Kasumi-1 (cell line): ENCODE data around the gene WDR44.
A peak's percentile ranks its signal among the peaks of the same experiment; 100 is the strongest.
"Not testable (repeated sequence)": the region's sequence is repeated elsewhere in the genome, so short reads cannot be mapped to it uniquely, and the experiment has no call there.

Experiments used
- DNase-seq, 2 experiments: peaks; one replicate each; lab custom pipeline; 2025; lab: John Stamatoyannopoulos, UW

WDR44 gene

DNA sequence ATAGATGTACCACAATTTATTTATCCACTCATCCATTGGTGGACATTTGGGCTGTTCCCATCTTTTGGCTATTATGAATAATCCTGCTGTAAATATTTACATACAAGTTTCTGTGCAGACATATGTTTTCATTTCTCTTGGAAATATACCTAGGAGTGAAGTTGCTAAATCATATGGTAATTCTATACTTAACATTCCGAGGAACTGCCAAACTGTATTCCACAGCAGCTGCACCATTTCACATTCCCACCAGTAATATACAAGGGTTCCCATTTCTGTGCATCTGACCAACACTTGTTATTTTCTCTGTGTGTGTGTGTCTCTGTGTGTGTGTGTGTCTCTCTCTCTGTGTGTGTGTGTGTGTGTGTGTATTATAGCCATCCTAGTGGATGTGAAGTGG lies 134.3 kb downstream of the WDR44 start:
- no peak for DNase-seq

DNA sequence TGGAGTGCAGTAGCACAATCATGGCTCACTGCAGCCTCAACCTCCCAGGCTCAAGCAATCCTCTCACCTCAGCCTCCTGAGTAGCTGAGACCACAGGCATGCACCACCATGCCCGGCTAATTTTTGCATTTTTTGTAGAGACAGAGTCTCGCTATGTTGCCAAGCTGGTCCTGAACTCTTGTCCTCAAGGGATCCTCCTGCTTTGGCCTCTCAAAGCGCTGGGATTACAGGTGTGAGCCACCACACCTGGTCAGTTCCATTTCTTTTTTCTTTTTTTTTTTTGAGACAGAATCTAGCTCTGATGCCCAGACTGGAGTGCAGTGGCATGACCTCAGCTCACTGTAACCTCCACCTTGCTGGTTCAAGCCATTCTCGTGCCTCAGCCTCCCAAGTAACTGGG lies 136.5 kb downstream of the WDR44 start:
- not testable (repeated sequence) for DNase-seq

DNA sequence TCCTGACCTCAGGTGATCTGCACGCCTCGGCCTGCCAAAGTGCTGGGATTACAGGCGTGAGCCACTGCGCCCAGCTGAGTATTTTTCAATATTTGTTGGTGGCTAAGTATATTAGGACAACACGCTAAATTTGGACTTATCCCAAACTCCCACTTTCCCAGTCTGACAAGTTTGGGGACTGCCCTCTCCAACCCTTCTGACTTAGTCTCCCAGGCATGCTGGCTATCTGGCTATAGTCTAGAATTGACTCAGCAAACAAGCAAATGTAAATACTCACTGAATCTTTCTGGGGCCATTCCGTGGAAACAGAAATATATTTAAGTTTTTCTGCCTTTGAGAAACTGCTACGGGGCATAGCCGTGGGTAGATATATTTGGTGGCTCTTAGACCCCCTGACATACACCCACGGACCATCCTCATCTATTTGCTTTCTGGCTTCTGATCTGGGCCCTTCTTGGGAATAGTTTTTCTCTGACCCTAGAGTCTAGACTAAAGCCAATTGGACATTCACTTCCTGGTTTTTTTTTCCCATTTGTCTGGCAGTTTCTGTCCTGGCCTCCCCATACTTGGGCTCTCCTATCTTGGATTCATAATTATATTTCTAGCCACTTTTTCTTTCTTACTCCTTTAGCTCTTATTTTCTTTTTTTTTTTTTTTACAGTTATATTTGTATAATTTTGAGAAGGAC lies 138.5 kb downstream of the WDR44 start:
- no peak for DNase-seq

DNA sequence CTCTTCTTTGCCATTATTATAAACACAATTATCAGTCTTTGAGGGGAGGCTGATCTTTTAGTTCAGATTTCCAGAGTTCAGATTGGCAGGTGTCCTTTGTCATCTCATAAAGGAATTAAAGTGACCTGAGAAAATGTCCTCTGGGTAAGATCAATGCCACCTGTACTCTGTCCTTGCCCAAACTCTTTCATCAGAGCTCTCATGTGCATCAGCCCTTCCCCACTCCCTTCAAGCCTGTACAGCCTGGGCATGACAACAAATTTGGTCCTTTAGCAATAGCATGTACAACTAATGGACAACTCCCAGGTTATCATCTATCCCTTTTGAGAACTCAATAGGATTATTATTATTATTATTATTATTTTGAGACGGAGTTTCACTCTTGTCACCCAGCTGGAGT lies 140.8 kb downstream of the WDR44 start:
- not testable (repeated sequence) for DNase-seq

DNA sequence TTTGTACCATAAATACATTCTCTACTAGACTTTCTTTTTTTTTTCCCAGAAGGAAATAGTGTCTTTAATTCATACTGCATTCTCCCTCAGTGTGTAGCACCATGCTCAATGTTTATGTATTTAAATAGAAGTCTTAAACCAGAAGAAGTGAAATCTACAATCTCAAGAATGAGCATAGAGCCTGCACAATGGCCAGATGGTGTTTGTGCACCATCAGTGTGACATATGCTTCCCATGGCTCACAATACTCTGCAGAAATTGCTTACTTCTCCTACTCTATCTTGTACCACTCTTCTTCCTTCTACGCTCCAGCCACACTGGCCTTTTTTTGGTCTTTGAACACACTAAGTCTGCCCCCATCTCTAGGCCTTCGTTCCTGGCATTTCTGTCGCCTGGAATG lies 147.1 kb downstream of the WDR44 start:
- DNase-seq, result no peak

DNA sequence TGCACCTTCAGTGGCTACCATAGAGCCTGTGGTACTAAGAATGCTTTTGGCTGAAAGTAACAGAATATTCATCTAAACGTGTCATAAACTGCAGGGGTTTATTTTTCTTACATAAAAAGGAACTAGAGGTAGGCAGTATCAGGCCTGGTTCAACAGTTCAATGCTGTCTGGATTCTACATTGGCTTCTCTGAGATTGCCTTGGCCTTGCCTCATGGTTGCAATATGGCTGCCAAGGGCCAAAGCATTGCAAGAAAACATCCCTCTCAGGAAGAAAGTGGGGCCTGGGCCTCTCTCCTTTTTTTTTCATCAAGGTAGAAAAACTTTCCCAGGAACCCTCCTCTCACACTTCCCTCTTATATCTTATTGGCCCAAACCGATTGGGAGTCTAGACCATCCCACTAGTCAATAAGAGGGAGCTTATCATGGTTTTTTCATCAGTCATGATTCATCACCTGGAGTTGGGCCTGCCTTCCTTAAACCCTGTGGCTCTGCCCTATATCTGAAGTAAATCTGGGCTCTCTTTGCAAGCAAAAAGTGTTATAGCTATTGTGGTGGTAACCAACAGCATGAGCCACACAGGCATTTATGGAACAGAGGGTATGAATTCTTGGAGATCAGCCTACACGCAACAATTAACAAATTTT lies 147.9 kb downstream of the WDR44 start:
- no peak for DNase-seq

DNA sequence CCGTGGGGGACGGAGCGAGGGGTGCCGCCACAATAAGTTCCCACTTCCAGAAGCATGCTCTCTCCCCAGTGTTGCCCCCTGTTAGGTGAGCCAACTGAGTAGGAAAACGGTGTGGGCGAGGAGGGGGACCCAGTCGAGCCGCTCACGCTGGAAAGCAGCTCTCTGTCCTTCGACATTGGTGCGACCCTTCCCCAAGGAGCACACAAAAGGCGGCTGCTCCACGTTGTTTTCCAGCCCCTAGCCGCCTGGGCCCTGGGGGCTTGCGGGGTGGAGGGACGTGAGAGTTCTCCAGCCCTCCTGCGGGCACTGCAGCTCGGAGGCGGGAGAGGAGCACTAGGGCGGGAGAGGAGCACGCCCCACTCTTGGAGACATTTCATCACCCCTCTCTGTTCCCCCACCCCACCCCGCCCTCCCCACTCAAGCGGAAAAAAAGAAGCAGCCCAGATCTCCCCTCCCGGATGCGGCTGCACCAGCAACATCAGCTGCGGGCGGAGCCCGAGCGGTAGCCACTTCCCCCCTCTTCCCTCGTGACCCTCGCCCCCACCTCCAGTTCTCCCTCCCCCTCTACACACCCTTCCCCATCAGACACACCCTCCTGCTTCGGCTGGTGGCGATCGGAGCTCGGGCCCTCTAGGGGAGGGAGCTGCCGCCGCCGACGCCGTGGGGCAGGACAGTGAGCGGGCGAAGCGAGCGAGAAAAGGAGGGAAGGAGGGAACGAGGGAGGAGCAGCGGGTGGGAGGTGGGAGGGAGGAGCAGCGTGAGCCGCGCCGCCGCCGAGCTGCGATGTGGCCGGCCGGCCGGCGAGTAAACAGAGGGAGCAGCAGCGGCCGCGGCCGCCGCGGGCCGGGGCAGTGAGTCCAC lies 149.4 kb downstream of the WDR44 start, which contains the start of gene DOCK11:
TSS of gene DOCK11 (plus strand) at position 755 of the 861 bp plus-strand sequence. CDS start 157 bp downstream, outside the sequence.
- peak; percentile 77 to 89 for DNase-seq

DNA sequence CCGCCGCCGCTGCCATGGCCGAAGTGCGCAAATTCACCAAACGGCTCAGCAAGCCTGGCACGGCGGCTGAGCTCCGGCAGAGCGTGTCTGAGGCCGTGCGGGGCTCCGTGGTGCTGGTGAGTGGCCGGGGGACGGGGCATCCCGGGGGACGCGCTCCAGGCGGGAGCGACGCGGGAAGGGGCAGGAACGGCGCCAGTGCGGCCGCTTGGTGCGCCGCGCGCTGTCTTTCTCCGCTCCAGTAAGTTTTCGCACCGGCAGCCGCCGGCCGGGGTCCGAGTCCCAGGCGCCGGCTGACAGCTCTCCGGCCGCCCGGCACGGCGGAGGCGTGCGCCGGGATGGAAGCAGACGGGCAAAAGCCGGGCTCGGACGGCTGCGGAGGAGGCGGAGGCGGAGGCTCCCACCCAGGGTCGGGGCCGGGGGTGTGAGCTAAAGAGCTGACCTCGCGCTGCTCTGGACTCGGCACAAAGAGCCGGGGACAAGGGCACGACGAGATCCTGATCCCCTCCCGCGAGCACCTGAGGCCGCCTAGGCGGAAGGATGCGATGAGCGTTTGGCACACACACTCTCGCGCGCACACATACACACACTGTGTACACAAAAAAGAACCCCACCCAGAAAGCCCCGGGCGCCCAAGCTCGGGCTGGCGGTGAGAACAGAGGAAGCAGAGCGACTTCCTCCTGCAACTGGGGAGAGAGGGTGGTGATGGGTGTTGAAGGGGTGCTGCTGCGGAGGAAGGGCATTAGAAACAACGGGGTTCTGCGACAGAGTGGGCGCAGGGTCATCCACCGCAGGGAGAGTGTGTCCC lies 150.3 kb downstream of the WDR44 start:
- DNase-seq, result peak; percentile 59 to 64

DNA sequence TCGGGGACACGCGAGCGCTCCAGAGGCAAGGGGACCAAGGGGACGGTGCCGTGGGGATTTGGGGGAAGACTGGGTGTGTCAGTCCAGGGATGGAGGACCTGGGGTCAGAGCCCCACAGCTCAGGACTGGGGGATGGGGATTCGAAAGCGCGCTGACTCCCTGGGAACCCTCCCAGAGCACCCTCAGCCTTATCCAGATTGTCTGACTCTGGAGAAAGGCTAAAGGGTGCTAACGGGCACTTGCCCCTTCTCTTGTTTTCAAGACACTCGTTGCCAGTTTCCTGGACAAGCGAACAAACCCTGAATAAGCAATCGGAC lies 150.8 kb downstream of the WDR44 start:
- peak in 1 of 2 experiments; percentile 45 for DNase-seq

DNA sequence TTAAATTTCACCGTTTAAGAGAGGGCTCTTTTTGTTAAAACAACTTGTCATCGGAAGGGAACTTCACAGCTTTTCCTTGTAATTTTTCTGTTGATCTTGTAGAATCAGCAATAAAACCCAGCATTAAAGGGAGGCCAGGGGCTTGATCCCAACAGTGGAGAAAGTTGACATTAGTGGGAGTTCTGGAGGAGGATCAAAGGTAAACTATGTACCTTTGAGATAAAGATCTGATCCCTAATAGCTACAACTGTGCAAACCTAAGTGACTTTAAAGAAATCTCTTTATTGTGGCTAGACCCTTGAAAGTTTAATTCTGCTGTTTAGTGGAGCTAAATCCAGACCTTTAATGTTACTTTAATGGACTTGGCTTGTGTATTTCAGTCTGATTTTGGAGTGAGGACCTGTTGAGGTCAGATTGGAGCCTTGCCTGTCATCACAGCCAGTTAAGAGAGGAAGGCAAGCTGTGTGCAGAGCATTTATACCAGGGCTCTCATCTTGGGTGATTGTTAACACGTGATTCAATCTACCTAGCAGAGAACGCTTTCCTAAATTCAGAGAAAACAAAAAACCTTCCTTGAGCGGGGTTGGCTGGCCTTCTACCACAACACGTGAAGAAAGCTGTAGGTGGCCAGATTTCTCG lies 151.4 kb downstream of the WDR44 start:
- DNase-seq, result peak in 1 of 2 experiments; percentile 22

DNA sequence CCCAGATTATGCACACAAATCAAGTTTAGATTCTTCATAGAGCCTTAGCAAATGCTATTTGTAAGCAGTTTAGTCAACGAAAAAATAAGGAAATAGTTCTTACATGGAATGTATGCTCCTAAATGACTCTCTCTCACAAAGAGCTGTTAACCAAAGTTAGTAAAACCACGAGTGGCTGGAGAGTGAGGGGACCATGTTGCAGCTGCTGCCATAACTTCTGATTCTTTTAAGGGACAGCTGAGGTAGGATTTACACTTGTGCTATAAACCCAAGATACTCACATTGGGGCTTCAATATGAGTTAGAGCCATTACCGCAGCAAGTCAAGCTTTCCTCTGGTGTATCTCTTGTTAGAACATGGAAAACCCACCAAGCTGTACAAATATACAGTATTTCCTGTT lies 152.4 kb downstream of the WDR44 start:
- DNase-seq, result no peak

DNA sequence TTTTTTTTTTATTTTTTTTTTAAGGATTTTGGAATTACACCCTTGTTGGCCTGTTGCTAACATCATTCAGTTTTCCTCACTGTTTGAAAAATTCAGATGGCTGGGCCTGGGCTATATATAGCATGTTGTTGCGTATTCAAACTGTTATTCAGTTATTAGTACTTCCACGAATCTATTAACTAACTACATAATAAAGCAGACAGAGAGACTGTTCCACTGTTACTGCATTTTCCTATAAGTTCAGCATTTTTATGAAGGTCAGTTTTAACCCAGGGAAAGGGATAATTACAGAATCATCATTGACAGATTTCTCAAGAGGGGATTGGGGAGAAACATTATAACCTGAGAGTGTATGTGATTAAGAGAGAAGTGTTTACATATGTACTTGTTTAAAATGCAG lies 152.8 kb downstream of the WDR44 start:
- DNase-seq, result no peak

DNA sequence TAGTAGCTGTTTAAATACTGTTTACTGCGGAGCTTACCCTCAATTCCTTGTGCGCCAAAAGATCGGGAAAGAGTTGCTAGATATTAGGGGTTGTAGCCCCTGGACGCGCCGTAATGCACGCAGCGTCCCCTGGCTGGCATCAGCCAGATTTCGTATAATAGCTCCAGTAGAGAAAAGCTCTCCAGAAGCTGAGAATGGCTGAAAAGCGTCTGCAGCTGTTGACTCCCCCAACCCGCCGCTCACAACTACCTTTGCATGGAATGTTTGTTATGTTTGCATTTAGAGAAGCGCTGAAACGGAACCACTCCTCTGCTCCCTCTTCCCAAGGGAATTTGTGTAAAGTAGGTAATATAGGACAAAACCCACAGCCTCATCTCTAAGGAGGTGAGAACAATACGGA lies 153.4 kb downstream of the WDR44 start:
- no peak for DNase-seq
